ENCODE measurements around the gene MN1.

The MN1 gene

DNA sequence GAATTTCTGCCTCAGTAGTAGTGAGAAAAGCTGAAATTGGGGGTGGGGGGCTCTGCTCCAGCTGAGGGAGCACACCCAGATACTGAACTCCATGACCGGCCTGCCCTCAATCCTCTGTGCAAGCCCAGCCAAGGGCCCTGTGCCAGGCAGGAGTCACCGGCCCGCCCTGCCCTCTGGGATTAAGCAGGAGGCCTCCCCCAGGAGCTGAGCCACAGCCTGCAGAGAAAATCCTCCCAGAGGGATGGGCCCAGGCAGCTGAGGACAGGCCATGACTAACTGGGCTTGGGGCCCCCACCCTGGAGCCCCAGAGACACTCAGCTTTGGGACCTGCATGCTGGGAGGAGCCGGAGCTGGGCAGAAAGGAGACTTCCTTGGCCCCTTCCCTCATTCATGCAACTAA, 48.8 kb downstream of the MN1 start:
- FAIRE-seq (no peak), DNase-seq (ENCODE audit: insufficient read length, low spot score) (no peak)
- TF ChIP-seq, protein P1, sequence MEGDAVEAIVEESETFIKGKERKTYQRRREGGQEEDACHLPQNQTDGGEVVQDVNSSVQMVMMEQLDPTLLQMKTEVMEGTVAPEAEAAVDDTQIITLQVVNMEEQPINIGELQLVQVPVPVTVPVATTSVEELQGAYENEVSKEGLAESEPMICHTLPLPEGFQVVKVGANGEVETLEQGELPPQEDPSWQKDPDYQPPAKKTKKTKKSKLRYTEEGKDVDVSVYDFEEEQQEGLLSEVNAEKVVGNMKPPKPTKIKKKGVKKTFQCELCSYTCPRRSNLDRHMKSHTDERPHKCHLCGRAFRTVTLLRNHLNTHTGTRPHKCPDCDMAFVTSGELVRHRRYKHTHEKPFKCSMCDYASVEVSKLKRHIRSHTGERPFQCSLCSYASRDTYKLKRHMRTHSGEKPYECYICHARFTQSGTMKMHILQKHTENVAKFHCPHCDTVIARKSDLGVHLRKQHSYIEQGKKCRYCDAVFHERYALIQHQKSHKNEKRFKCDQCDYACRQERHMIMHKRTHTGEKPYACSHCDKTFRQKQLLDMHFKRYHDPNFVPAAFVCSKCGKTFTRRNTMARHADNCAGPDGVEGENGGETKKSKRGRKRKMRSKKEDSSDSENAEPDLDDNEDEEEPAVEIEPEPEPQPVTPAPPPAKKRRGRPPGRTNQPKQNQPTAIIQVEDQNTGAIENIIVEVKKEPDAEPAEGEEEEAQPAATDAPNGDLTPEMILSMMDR (IDR thresholded peaks at IDR 0.05; ENCODE audit: insufficient read depth, missing control alignments), result no peak

DNA sequence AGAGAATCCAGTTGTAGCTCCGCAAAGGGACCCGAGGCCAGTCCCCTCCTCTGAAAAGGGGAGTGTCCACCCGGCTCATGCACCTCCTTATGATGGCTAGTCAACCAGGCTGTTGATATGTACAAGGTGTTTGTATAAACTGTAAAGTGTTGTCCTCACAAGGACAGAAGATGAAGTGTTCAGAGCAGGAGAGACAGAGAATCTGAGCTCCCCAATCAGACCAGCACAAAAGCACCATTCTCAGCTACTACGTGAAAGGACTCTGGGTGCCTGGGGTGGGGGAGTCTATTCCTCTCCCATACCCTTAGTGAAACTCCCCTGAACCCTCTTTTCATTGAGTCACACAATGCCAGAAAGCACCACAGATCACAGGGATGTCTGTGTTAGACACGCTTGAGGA, 49.4 kb downstream of the MN1 start:
- no peak for FAIRE-seq

DNA sequence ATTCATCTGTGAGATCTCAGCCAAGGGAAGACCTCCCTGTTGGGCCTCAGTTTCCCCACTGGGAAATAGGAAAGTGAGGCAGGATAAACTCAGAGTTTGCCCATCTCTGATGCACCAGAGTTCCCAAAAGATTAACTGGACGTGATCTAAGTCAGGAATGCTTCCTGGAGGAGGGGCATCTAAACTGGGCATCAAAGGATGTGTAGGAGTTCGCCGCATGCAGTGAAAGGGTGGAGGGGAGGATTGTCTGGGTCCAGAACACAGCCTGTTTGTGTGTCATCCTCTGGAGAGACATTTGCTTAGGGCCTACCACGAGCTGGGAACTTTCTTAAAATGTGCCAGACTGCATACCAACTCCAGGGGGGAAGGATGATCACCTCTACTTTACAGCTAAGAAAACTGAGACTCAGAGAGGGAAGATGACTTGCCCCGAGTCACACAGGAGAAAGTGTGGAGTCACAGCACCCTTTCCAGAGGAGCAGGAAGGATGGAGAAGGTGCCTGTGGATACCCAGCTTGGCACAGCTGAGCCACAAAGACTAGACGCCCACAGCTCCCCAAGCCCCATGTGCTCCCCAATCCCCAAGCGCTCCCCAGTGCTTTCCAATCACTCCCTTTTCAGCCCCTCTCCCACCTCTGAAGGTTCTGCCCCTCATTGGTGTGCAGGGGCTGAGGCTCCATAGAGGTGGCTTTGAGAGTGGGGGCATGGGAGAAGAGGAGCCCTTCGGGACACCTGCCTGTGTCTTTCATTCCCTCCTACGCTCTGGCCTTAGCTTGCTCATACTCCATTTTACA, 50.1 kb downstream of the MN1 start:
- TF ChIP-seq, protein P1 (IDR thresholded peaks at IDR 0.05; ENCODE audit: insufficient read depth, missing control alignments), result no peak
- FAIRE-seq, result no peak
- no peak for DNase-seq (ENCODE audit: insufficient read length, low spot score)

More for the DNA sequence above, 49.4 kb downstream of the MN1 start:
- no peak for DNase-seq (ENCODE audit: insufficient read length, low spot score)
- TF ChIP-seq, protein P1 (IDR thresholded peaks at IDR 0.05; ENCODE audit: insufficient read depth, missing control alignments), result no peak

DNA sequence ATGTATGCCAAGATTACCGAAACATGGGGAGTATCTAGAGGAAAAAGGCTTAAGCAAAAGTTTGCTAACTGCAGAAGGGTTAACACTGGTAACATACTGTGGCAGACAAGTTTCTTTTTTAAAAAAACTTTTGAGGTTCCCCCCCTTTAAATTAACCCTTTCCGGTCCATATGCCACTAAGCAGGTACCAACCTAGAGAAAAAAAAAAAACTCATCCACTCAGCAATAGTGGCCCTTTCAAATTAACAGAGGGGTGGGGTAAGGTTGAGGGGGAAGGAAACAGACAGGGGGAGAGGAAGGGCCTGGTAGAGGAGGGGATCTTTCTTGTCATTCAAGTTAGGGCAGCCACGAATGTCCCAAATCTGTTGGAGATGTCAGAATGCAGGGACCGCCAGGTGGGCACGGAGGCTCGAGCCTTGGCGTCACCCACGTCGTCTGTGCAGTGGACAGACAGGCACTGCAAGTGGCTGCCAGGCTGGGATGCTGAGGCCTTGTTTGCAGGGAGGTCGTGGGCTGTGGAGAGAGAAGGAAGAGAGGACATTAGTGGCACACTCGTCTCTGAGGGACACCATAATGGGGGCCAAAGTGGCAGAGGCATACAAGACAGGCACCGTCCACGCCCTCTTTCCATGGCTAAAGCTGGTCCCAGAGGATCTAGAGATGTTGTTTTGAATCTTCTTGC, 50.8 kb downstream of the MN1 start:
- TF ChIP-seq, protein P1 (IDR thresholded peaks at IDR 0.05; ENCODE audit: insufficient read depth, missing control alignments), result no peak
- FAIRE-seq, result no peak

GRCh38 chr22:27749597-27750225, 51.8 kb downstream of the MN1 start:
- TF ChIP-seq, protein P1 (IDR thresholded peaks at IDR 0.05; ENCODE audit: insufficient read depth, missing control alignments), result no peak
- DNase-seq (ENCODE audit: insufficient read length, low spot score), result no peak
- no peak for FAIRE-seq

More for the DNA sequence above, 50.8 kb downstream of the MN1 start:
- DNase-seq (ENCODE audit: insufficient read length, low spot score), result no peak

- no peak for FAIRE-seq
- TF ChIP-seq, protein P1 (IDR thresholded peaks at IDR 0.05; ENCODE audit: insufficient read depth, missing control alignments), result no peak
- no peak for DNase-seq (ENCODE audit: insufficient read length, low spot score)
Measured at GRCh38 chr22:27748751-27749191, 52.8 kb downstream of the MN1 start.

Data from D721Med (cell line).